Lower leg skin (tissue), 3 donors: ENCODE results near the gene SASH3.

ENCODE experiments used
- POLR2A ChIP-seq, 2 donors: fragments of 450-650 bp; IDR thresholded peaks; one replicate each; pipeline ENCODE4 v1.6.1; 2016 to 2017; ENCODE audit warnings: antibody characterized with exemption in 2 of 2, mild to moderate bottlenecking in 1 of 2, moderate library complexity in 1 of 2
- TF ChIP-seq, protein P1 (sequence below), 3 donors: fragments of 450-650 bp; IDR thresholded peaks; one replicate each; pipeline ENCODE4 v1.5.1; 2016; ENCODE audit warnings: antibody characterized with exemption in 3 of 3, mild to moderate bottlenecking in 3 of 3, moderate library complexity in 2 of 3

DNA sequence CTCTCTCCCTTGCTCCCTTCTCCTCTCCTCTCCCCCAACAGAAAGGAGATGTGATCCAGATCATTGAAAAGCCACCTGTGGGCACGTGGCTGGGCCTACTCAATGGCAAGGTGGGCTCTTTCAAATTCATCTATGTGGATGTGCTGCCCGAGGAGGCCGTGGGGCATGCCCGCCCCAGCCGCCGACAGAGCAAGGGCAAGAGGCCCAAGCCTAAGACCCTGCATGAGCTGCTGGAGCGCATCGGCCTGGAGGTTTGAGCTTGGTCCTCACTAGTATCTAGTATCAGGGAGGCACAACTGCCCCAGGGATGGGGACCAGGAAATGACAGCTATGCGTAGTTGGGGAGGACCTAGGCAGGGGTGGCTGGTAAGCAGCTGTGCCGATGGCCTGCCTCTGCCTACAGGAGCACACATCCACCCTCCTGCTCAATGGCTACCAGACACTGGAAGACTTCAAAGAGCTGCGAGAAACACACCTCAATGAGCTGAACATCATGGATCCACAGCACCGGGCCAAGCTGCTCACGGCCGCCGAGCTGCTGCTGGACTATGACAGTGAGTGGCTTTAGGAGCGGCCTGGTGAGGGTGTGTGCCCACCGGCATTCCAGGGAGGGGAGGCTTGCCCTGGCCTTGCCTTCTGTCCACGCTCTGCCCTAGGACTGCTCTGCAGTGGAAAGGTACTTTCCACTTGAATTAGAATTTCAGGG, 13.0 kb downstream of the SASH3 start:
- TF ChIP-seq, protein P1, sequence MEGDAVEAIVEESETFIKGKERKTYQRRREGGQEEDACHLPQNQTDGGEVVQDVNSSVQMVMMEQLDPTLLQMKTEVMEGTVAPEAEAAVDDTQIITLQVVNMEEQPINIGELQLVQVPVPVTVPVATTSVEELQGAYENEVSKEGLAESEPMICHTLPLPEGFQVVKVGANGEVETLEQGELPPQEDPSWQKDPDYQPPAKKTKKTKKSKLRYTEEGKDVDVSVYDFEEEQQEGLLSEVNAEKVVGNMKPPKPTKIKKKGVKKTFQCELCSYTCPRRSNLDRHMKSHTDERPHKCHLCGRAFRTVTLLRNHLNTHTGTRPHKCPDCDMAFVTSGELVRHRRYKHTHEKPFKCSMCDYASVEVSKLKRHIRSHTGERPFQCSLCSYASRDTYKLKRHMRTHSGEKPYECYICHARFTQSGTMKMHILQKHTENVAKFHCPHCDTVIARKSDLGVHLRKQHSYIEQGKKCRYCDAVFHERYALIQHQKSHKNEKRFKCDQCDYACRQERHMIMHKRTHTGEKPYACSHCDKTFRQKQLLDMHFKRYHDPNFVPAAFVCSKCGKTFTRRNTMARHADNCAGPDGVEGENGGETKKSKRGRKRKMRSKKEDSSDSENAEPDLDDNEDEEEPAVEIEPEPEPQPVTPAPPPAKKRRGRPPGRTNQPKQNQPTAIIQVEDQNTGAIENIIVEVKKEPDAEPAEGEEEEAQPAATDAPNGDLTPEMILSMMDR (IDR thresholded peaks at IDR 0.05) = no peak
- TF ChIP-seq POLR2A (IDR thresholded peaks at IDR 0.05) = no peak
